IPS-18a (cell line): Measurements from ENCODE around the gene CHTOP.
"Not testable (repeated sequence)": the region's sequence is repeated elsewhere in the genome, so short reads cannot be mapped to it uniquely, and the experiment has no call there.

Source experiments
- H3K27ac ChIP-seq: one replicate; pipeline ENCODE4 v1.5.1; 2013; ENCODE audit warnings: low read length
- H3K27me3 ChIP-seq: one replicate; pipeline ENCODE4 v1.6.1; 2013; ENCODE audit warnings: mild to moderate bottlenecking, low read length; ENCODE audit not compliant: control insufficient read depth, insufficient read depth
- H3K36me3 ChIP-seq: one replicate; pipeline ENCODE4 v1.6.1; 2013; ENCODE audit warnings: low read depth, low read length; ENCODE audit not compliant: control insufficient read depth
- H3K4me1 ChIP-seq: one replicate; pipeline ENCODE4 v1.6.1; 2013; ENCODE audit warnings: low read depth, low read length; ENCODE audit not compliant: control insufficient read depth
- H3K4me3 ChIP-seq: one replicate; pipeline ENCODE4 v1.5.1; 2013; ENCODE audit warnings: low read length
- H3K9ac ChIP-seq: one replicate; pipeline ENCODE4 v1.6.1; 2013; ENCODE audit warnings: mild to moderate bottlenecking, low read length, moderate library complexity
- H3K9me3 ChIP-seq: one replicate; pipeline ENCODE4 v1.6.1; 2013; ENCODE audit warnings: low read depth, low read length; ENCODE audit not compliant: control insufficient read depth

Gene CHTOP

GRCh38 chr1:153633754-153634665, at the start of gene CHTOP:
Gene CHTOP (plus strand): TSS chr1:153634066. CDS start chr1:153636589, 2,523 bp downstream.
- H3K27ac ChIP-seq, result peak within 1 kb of the TSS; percentile 100
- no peaks in the 10 kb centered on the region for H3K27me3 ChIP-seq
- H3K9me3 ChIP-seq, result no peaks in the 10 kb centered on the region
- peak within 1 kb of the TSS; percentile 100 for H3K9ac ChIP-seq
- peak within 1 kb of the TSS; percentile 99 for H3K4me3 ChIP-seq
- no peaks in the 10 kb centered on the region for H3K4me1 ChIP-seq
- H3K36me3 ChIP-seq, result peaks cover 33% of the 10 kb centered on the region

GRCh38 chr1:153585006-153585405, 48.9 kb upstream of the CHTOP start:
- H3K27ac ChIP-seq, result no peak overlapping the region
- H3K36me3 ChIP-seq, result no peaks in the 10 kb centered on the region

DNA sequence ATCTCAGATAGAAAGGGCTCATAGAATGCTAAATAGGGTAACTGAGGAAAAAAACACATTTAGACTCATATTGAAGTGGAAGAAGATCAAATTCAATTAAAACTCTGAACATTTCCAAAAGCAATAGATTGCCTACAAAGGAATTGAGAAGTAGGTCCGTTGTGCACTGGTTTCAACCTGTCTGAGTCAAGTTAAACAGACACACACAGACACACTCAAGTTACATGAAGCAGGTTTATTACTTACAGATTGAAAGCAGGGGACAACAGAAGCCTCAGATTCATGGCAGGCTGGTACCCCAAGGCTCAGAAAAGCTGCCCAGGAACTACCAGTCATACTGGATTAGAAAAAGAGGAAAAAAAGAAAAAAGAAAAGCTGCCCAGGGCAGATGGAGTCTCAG, 47.5 kb upstream of the CHTOP start:
- Histone ChIP-seq H3K9ac (no peak overlapping the region), H3K27ac (no peak overlapping the region), H3K36me3 (no peaks in the 10 kb centered on the region)

More at GRCh38 chr1:153585006-153585405, 48.9 kb upstream of the CHTOP start:
- Histone ChIP-seq H3K4me3 (no peak overlapping the region), H3K9ac (no peak overlapping the region), H3K4me1 (no peaks in the 10 kb centered on the region), H3K27me3 (no peaks in the 10 kb centered on the region), H3K9me3 (no peaks in the 10 kb centered on the region)

GRCh38 chr1:153587314-153587713, 46.6 kb upstream of the CHTOP start:
- no peak overlapping the region for H3K27ac ChIP-seq

More for the DNA sequence above, 47.5 kb upstream of the CHTOP start:
- H3K4me3 ChIP-seq, result no peak overlapping the region
- H3K4me1 ChIP-seq, result no peaks in the 10 kb centered on the region
- H3K9me3 ChIP-seq, result no peaks in the 10 kb centered on the region
- H3K27me3 ChIP-seq, result no peaks in the 10 kb centered on the region

DNA sequence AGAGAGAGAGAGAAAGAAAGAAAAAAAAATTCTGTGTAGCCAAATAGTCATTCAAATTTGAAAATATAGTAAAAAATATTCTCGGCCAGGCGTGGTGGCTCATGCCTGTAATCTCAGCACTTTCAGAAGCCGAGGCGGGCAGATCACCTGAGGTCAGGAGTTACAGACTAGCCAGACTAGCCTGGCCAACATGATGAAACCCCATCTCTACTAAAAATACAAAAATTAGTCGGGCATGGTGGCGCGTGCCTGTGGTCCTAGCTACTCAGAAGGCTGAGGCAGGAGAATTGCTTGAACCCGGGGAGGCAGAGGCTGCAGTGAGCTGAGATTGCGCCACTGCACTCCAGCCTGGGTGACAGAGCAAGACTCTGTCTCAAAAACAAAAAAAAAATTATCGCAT, 45.8 kb upstream of the CHTOP start:
- not testable (repeated sequence) for H3K9ac ChIP-seq, H3K36me3 ChIP-seq, H3K9me3 ChIP-seq, H3K4me1 ChIP-seq, H3K27ac ChIP-seq, H3K27me3 ChIP-seq, H3K4me3 ChIP-seq

More at GRCh38 chr1:153587314-153587713, 46.6 kb upstream of the CHTOP start:
- Histone ChIP-seq H3K27me3 (no peaks in the 10 kb centered on the region), H3K36me3 (no peaks in the 10 kb centered on the region), H3K9me3 (no peaks in the 10 kb centered on the region), H3K4me1 (no peaks in the 10 kb centered on the region), H3K4me3 (no peak overlapping the region), H3K9ac (no peak overlapping the region)

GRCh38 chr1:153588482-153588881, 45.4 kb upstream of the CHTOP start:
- no peak overlapping the region for H3K27ac ChIP-seq
- no peaks in the 10 kb centered on the region for H3K27me3 ChIP-seq
- no peaks in the 10 kb centered on the region for H3K4me1 ChIP-seq
- H3K4me3 ChIP-seq, result no peak overlapping the region
- no peaks in the 10 kb centered on the region for H3K36me3 ChIP-seq
- no peaks in the 10 kb centered on the region for H3K9me3 ChIP-seq
- H3K9ac ChIP-seq, result no peak overlapping the region

GRCh38 chr1:153592748-153593147, 41.1 kb upstream of the CHTOP start:
- no peak overlapping the region for H3K4me3 ChIP-seq
- no peaks in the 10 kb centered on the region for H3K36me3 ChIP-seq
- H3K9me3 ChIP-seq, result no peaks in the 10 kb centered on the region
- no peak overlapping the region for H3K27ac ChIP-seq
- no peak overlapping the region for H3K9ac ChIP-seq
- H3K4me1 ChIP-seq, result no peaks in the 10 kb centered on the region
- no peaks in the 10 kb centered on the region for H3K27me3 ChIP-seq

GRCh38 chr1:153597206-153597605, 36.7 kb upstream of the CHTOP start:
- Histone ChIP-seq H3K9me3 (no peaks in the 10 kb centered on the region), H3K27me3 (no peaks in the 10 kb centered on the region), H3K4me1 (peaks cover 16% of the 10 kb centered on the region), H3K4me3 (no peak overlapping the region), H3K9ac (no peak overlapping the region), H3K27ac (no peak overlapping the region), H3K36me3 (no peaks in the 10 kb centered on the region)

DNA sequence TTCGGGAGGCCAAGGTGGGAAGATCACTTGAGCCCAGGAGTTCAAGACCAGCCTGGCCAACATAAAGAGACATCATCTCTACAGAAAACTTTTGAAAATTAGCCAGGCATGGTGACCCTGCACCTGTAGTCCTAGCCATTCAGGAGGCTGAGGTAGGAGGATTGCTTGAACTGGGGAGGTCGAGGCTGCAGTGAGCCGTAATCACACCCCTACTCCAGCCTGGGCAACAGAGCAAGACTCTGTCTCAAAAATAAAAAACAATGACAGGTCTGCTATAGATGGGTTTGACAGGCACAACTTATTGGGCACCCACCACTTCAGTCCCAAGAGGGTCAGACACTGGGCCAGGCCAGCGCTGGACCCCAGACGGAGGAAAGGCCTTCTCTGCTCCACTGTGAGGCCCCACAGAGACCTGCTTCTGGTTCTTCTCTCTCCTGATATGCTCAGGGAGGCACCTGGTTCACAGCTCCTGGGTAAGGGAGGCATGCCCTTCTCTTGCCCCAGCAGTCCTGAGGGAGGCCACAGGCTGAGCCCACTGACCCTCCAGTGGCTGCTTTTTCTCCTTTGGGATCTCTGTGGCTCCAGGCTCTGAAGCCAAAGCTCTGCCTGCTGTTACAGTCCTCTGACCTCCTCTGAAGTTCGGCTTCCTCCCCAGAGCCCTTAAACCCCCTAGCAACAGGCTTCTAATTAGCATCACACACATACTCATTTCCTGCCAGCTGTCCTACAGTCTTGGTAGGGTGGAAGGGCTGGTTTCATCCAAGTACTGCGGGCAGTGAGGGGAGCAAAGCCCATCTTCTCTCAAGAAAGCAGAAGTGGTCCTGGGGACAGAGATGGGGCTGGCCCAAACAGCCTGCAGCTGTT, 35.3 kb upstream of the CHTOP start:
- H3K27ac ChIP-seq, result peak overlapping the region; percentile 25
- H3K36me3 ChIP-seq, result no peaks in the 10 kb centered on the region
- no peak overlapping the region for H3K4me3 ChIP-seq
- peak overlapping the region; percentile 6 for H3K9ac ChIP-seq
- no peaks in the 10 kb centered on the region for H3K27me3 ChIP-seq
- H3K4me1 ChIP-seq, result peaks cover 16% of the 10 kb centered on the region
- no peaks in the 10 kb centered on the region for H3K9me3 ChIP-seq

DNA sequence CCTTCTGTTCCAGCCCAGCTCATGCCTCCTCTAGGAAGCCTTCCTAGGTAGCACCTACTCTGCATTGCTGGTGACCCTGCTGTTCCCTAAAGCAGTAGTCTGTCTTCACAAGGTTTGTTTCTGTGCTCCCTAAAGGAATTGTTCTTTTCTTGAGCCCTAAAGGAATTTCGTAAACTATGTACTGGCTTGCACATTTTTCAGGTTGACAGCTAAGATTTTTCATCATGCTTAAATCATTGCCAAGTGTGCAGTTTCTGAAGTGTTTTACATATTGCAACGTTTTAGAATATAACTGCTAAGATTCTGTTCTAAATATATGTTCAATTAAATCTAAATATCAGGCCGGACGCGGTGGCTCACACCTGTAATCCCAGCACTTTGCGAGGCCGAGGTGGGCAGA, 34.0 kb upstream of the CHTOP start:
- Histone ChIP-seq H3K9ac (no peak overlapping the region), H3K4me1 (peaks cover 16% of the 10 kb centered on the region), H3K9me3 (no peaks in the 10 kb centered on the region), H3K36me3 (no peaks in the 10 kb centered on the region), H3K4me3 (no peak overlapping the region), H3K27me3 (no peaks in the 10 kb centered on the region), H3K27ac (no peak overlapping the region)

DNA sequence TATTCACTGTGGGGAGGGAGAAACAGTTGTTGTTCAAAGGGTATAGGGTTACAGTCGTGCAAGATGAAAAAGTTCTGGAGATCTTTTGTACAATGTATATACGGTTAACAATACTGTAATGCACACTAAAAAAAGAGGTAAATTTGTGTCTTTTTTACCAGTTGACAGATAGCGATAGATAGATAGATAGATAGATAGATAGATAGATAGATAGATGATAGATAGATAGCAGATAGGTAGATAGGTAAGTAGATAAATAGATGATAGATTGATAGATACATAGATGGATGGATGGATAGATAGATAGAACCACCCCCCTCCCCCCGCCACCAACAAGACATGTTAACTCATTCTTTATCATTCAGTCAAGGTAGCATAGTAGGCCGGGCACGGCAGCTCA, 31.1 kb upstream of the CHTOP start:
- no peaks in the 10 kb centered on the region for H3K36me3 ChIP-seq
- no peak overlapping the region for H3K4me3 ChIP-seq
- H3K27me3 ChIP-seq, result no peaks in the 10 kb centered on the region
- no peak overlapping the region for H3K9ac ChIP-seq
- peaks cover 16% of the 10 kb centered on the region for H3K4me1 ChIP-seq
- H3K27ac ChIP-seq, result no peak overlapping the region
- H3K9me3 ChIP-seq, result no peaks in the 10 kb centered on the region
